Measurements from ENCODE around the gene ASB6.

DNA sequence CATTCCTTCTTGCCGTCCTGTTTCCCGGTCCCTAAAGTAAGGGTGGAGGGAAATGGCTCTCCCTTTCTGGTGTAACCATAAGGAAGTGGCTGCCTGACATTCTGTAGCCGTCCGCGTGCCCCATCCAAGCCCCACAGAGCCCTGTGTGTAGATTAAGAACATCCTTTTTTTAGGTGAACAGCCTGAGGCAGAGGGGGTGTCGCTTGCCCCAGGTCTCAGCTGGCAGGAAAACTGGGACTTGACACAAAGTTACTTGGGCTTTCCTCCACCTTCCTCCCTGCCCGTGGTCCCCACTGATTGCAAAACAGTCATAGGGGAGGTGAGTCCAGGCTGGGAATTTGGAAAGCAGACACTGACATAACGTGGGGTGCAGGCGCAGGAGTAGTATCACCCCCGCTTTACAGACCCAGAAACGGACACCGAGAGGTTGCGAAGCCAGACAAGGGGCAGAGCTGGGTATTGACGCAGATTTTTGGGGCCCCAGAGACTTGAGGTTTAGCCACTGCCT, 43.8 kb downstream of the ASB6 start:
- TF ChIP-seq RXRA (IDR thresholded peaks at IDR 0.05; ENCODE audit: borderline replicate concordance, low read depth) (no peak), EP300 (IDR thresholded peaks at IDR 0.05; ENCODE audit: borderline replicate concordance in 1 of 2, low read depth in 1 of 2, low read length in 1 of 2) (no peak), YY1 (IDR thresholded peaks at IDR 0.05; ENCODE audit: low read depth) (no peak), GABPA (IDR thresholded peaks at IDR 0.05; ENCODE audit: low read depth) (no peak), RAD21 (IDR thresholded peaks at IDR 0.05; ENCODE audit: low read length) (no peak), FOXJ3 (CRISPR knock-in tag; IDR thresholded peaks at IDR 0.05) (no peak), JUND (IDR thresholded peaks at IDR 0.05) (no peak)
- TF ChIP-seq, protein P1, sequence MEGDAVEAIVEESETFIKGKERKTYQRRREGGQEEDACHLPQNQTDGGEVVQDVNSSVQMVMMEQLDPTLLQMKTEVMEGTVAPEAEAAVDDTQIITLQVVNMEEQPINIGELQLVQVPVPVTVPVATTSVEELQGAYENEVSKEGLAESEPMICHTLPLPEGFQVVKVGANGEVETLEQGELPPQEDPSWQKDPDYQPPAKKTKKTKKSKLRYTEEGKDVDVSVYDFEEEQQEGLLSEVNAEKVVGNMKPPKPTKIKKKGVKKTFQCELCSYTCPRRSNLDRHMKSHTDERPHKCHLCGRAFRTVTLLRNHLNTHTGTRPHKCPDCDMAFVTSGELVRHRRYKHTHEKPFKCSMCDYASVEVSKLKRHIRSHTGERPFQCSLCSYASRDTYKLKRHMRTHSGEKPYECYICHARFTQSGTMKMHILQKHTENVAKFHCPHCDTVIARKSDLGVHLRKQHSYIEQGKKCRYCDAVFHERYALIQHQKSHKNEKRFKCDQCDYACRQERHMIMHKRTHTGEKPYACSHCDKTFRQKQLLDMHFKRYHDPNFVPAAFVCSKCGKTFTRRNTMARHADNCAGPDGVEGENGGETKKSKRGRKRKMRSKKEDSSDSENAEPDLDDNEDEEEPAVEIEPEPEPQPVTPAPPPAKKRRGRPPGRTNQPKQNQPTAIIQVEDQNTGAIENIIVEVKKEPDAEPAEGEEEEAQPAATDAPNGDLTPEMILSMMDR (IDR thresholded peaks at IDR 0.05), result no peak
